ENCODE results near the gene COQ8A.

DNA sequence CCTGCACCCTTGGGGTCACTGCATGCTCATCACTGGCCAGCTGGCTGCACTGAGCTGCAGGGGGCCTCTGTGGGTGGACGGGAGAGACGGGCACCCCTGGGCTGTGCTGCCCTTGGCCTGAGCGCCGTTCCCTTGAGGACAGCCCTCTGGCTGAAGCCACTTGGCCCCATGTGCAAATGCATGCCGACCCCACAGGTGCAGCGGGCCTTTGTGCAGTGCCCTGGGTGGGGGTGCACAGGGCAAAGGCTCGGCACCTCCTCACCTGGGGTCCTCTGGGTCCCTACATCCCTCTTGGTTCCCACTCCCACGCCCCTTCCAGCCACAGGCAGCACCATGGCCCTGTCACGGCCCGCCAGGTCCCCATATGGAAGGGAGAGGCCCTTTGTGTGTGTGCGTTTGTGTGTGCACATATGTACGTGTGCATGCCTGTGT is 41.3 kb downstream of the COQ8A start:
- TF ChIP-seq, protein P1, sequence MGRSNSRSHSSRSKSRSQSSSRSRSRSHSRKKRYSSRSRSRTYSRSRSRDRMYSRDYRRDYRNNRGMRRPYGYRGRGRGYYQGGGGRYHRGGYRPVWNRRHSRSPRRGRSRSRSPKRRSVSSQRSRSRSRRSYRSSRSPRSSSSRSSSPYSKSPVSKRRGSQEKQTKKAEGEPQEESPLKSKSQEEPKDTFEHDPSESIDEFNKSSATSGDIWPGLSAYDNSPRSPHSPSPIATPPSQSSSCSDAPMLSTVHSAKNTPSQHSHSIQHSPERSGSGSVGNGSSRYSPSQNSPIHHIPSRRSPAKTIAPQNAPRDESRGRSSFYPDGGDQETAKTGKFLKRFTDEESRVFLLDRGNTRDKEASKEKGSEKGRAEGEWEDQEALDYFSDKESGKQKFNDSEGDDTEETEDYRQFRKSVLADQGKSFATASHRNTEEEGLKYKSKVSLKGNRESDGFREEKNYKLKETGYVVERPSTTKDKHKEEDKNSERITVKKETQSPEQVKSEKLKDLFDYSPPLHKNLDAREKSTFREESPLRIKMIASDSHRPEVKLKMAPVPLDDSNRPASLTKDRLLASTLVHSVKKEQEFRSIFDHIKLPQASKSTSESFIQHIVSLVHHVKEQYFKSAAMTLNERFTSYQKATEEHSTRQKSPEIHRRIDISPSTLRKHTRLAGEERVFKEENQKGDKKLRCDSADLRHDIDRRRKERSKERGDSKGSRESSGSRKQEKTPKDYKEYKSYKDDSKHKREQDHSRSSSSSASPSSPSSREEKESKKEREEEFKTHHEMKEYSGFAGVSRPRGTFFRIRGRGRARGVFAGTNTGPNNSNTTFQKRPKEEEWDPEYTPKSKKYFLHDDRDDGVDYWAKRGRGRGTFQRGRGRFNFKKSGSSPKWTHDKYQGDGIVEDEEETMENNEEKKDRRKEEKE (IDR thresholded peaks at IDR 0.05): no peak
- TF ChIP-seq, protein P2, sequence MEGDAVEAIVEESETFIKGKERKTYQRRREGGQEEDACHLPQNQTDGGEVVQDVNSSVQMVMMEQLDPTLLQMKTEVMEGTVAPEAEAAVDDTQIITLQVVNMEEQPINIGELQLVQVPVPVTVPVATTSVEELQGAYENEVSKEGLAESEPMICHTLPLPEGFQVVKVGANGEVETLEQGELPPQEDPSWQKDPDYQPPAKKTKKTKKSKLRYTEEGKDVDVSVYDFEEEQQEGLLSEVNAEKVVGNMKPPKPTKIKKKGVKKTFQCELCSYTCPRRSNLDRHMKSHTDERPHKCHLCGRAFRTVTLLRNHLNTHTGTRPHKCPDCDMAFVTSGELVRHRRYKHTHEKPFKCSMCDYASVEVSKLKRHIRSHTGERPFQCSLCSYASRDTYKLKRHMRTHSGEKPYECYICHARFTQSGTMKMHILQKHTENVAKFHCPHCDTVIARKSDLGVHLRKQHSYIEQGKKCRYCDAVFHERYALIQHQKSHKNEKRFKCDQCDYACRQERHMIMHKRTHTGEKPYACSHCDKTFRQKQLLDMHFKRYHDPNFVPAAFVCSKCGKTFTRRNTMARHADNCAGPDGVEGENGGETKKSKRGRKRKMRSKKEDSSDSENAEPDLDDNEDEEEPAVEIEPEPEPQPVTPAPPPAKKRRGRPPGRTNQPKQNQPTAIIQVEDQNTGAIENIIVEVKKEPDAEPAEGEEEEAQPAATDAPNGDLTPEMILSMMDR (IDR thresholded peaks at IDR 0.05 in 2 of 3, conservative IDR thresholded peaks at IDR 0.05 in 1 of 3; ENCODE audit: control insufficient read depth in 2 of 3, extremely low read depth in 1 of 3, insufficient read depth in 1 of 3, low read depth in 3 of 3, low read length in 3 of 3): no peak

Data from GM12878 (cell line).